ENCODE data around the gene CCDC88C.
"Not testable (repeated sequence)": the region's sequence is repeated elsewhere in the genome, so short reads cannot be mapped to it uniquely, and the experiment has no call there.

Gene CCDC88C

DNA sequence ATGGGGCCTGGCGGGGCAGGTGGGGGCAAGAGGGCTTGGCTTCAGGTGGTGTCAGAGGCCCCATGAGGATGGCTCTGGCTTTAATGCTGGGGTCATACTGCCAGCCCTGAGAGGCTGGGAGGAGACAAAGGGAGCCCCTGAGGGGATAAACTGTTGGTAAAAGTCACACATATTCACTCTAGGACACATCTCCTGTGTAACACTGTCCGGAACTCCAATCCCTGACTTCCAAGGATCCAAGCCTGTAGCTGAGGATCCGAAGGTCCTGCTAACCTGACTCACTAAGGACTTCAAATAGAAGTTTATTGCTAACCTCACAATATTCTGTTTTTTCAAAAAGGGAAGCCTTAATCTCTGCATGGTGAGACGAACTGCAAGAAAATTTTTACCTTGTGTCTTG, 134.0 kb downstream of the CCDC88C start:
- DNase-seq: no peak

DNA sequence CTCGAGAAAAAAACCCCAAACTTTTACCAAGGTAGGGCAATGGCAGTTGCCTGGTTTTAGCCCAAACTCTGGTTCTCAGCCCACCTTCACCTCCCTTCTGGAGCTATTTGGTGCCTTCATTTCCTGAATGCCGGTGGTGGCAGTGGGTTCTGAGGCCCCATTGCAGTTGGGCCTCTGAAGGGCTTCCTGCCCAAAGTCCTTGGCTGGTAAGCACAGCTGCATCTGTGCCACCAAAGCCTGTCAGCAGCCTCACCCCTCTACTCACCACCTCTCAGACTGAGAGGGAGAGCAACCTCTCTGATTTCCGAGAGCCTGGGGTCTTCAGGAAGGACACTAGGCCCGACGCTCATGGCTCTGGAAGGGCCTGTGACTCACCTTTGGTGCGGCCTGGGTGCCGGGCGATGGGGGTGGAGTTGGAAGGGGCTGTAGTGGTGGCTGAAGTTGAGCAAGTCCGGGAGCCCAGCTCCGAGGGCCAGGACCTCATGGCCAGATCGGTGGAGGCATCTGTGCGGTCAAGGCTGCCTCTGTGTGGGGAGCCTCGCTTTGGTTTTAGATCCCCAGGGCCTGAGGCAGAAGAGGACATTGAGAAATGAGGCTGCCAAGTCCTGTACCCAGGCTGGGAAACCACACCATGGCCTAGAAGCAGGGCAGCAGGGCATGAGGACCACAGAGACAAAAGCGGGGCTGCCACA, 134.5 kb downstream of the CCDC88C start:
- DNase-seq: no peak

GRCh38 chr14:91281346-91281745, 136.3 kb downstream of the CCDC88C start:
- DNase-seq: no peak

DNA sequence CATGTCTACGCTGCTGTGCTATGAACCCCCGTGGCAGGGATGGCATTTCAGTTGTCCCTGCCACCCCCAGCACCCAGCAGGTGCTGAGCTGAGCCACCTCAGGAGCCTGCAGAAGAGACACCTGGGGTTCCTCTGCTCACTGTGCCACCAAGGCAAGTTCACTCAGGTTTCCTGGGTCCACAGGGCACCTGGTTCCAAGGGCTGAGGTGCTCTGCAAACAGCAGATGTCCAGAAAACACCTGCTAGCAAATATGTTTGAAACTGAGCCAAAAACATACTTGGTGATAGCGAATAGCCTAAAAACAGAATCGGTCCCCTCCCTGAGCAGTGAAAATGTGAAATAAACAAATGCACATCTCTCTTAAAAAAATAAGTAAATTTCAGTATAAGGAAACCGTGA, 137.5 kb downstream of the CCDC88C start:
- no peak for DNase-seq

- DNase-seq: no peak
Measured at GRCh38 chr14:91279354-91279753, 138.3 kb downstream of the CCDC88C start.

- DNase-seq: no peak
Measured at GRCh38 chr14:91278383-91278715, 139.3 kb downstream of the CCDC88C start.

DNA sequence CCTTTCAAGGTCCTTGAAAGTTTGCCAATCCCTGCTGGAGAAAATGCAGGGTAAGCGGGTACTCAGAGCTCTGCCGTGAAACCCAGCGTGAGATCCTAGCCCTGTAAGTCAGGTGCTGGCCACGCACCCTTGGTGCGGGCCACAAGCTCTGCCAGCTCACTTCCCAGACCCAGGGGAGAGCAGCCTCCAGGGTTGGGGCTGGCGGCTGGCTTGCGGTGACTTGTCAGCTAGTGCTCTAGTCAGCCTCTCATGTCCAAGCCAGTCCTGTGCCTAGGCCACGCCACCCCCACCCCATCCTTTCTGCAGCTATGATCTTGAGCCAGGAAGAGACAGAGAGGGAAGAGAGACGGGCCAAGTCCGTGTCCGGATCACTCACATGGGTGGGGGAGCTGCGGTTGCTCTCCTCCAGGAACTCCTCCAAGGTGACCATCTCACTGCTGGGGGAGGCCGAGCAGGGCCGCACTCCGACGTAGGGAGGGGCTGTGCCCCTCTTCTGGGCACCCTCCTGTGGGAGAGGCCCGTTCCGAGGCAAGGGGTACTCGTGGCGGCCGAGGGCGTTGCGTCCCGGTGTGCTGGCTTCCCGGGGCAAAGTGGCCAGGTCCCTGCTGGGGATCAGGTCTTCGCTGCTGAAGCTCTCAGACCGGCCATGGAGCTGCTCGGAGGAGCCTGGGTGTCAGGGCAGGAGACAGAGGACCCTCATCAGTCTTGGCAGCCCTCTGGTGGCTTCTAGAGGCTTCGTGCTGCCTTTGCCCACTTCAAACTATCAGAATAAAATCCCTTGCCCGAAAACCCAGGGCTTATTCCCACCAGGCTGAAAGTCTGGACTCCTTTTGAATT, 139.9 kb downstream of the CCDC88C start:
- no peak for DNase-seq

DNA sequence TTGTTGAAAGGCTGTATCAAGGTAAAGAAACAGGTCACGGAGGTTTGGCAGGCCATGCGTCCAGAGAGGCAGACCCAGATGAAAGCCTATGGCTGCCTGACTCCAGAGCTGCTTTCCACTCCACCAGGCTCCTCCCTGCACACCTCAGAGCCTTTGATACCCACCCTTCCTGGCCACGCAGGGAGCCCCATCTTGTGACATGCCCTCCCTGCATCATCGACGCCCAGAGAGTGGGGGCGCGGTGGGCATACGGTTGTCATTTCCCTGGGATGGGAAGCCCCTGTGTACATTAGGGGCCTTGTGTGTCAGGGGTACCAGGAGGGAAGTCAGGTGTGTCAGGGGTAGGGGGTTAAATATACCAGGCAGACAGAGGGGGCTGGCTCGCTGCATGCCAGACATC, 142.8 kb downstream of the CCDC88C start:
- no peak for DNase-seq

DNA sequence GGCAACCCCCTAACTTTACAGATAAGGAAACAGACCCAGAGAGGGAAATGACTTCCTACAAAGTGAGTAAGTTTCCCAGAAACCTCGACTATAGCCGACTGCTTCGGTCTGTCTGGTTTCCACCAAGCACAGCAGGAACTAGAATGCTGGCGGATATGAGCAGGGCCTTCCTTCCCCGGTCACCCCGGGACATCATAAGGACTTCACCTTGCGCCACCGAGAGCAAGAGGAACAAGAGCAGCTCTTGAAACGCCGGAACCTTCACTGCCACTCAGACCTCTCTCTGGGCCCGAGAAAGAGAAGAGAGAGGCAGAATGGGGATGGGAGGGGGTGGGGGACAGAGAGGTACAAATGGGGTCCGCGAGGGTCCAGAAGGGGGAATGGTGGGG, 143.7 kb downstream of the CCDC88C start:
- DNase-seq: no peak

DNA sequence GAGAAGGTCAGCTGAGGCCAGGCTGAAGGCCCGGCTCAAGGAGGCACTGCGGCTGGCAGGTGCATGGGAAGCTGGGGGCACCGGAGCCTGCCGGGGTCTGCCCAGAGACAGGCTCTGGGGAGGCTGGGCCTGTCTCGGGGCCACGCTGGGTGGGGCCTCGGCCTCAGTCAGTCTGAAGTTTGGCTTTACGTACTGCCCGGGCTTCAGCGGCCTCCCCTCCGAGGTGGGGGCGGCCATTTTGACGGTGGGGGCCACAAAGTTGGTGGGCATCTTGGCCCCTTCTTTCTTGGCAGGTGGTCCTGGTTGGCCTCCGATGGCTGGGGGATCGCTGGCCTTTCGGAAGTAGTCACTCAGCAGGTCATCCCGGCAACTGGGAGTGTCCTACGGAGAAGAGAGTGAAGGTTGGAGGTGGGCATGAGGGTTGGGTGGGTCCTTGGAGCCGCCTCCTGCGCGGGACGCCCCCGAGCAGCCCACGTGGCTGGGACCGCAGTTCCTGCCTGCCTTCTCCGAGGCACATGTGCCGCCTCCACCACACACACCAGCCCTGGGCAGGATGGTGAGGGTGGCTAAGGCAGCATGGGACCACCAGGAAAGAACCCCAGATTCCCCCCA, 144.2 kb downstream of the CCDC88C start:
- no peak for DNase-seq

- DNase-seq: no peak
Measured at GRCh38 chr14:91272341-91273272, 145.0 kb downstream of the CCDC88C start.

DNA sequence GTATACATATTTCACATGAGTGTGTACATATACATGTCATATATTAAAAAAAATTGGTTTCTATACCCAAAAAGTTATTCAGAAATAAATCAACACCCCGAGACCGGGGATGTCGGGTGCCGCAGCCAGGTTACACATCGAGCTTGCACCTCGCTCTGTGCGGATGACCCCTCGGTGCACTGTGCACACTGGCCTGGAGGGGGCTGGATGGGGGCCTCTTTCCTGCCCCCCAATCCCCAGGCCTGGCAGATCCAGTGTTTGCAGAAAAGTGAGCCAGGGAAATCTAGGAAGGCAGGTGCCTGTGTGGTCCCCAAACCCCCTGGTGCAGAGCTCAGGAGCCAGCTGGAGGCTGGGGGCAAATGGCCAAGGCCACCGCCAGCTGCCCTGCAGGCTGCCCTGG, 146.0 kb downstream of the CCDC88C start:
- DNase-seq: no peak

DNA sequence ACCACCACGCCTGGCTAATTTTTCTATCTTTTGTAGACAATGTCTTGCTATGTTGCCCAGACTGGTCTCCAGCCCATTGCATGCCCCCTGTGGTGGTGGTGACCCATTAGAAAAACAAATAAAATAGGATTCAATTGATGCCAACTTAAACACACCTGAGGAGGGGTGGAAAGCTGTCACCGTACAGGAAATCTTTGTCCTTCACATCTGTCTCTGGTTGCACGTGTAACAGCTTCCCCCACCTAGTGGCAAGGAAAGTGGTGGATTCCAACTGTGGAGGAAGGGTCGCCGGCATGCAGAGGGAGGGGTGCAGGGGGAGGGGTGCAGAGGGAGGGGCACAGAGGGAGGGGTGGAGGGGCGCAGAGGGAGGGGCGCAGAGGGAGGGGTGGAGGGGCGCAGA, 147.0 kb downstream of the CCDC88C start:
- DNase-seq: no peak

- no peak for DNase-seq
Measured at GRCh38 chr14:91270188-91270587, 147.4 kb downstream of the CCDC88C start.

DNA sequence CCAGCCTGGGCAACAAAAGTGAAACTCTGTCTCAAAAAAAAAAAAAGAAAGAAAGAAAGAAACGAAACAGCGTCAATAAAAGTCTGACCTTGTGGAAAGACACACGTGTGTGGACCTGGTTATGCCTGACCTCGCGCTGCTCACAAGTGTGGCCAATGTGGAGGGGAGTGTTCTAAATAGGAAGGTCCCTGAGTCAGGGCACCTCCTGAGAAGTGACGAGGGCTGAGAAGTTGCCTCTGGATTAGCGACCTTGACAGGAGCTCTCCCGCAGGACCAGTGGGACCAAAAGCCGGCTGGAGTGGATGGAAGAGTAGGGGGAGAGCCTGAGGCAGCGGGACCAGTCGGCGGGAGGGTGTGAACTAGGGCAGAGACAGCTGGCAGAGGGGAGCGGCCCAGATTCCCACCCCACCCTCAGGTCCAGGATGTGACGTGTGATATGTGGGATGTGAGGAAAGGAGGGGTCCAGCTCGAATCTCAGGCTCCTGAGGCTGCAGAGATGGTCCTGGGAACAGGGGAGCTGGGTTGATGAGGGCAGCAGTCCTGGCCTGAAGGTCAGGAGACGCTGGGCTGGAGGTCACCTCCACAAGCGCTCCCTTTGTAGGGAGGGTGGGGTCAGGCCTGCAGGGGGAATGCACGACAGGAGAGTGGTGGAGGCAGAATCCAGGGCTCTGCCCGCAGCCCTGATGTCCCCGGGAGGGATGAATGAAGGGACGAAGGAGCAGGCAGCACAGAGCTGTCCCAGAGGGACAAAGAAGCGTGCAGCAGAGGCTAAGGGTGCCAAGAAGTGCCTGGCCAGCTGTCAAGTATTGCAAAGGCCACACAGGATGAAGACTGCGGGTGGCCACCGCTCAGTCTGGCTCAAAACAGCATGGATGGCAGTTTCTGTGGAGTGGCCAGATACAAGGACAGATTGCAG, 148.3 kb downstream of the CCDC88C start:
- no peak for DNase-seq

GRCh38 chr14:91267965-91268437, 149.6 kb downstream of the CCDC88C start:
- DNase-seq: no peak

DNA sequence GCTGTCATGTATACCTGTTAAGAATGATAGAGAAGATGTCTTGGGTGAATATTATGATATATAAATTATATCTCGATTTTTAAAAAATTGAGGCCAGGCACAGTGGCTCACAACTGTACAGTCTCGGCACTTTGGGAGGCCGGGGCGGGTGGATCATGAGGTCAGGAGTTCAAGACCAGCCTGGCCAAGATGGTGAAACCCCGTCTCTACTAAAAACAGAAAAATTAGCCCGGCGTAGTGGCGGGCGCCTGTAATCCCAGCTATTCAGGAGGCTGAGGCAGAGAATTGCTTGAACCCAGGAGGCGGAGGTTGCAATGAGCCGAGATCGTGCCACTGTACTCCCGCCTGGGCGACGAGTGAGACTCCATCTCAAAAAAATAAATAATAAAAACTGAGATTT, 151.3 kb downstream of the CCDC88C start:
- not testable (repeated sequence) for DNase-seq

- no peak for DNase-seq
Measured at GRCh38 chr14:91265404-91265803, 152.2 kb downstream of the CCDC88C start.

GRCh38 chr14:91264151-91265150, 153.2 kb downstream of the CCDC88C start:
- DNase-seq: no peak

DNA sequence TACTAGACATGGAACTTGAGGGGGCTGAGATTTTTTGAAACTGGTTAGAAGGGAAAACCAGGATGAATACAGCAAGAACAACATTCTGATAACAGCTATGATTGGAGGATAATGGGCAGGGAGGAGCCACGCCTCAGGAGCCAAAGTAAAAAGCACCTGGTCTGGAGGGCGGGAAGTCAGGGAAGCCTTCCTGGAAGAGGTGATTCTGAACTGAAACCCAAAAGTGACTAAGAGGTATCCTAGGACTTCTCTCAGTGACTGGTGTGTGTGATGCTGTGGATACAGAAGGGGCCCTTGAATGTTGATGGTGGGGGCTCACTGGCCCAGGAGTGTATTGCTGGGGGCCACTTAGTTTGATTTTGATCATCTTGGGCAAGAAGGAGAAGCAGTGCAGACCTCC, 154.3 kb downstream of the CCDC88C start:
- no peak for DNase-seq
